ENCODE results near the gene PLEKHH1. TPM values are rescaled to one million over a fixed set of nuclear protein-coding genes. Genes with fewer than 3 reads are reported as not detected.
A peak's percentile ranks its signal among the peaks of the same experiment; 100 is the strongest.

Gene PLEKHH1
- total and polyA plus RNA-seq, 9 of the 15 experiments (the other 6 are each of a cell fraction or from before 2014, with no cell fraction given) = 0.76 to 5.9 (median 2.9) TPM

DNA sequence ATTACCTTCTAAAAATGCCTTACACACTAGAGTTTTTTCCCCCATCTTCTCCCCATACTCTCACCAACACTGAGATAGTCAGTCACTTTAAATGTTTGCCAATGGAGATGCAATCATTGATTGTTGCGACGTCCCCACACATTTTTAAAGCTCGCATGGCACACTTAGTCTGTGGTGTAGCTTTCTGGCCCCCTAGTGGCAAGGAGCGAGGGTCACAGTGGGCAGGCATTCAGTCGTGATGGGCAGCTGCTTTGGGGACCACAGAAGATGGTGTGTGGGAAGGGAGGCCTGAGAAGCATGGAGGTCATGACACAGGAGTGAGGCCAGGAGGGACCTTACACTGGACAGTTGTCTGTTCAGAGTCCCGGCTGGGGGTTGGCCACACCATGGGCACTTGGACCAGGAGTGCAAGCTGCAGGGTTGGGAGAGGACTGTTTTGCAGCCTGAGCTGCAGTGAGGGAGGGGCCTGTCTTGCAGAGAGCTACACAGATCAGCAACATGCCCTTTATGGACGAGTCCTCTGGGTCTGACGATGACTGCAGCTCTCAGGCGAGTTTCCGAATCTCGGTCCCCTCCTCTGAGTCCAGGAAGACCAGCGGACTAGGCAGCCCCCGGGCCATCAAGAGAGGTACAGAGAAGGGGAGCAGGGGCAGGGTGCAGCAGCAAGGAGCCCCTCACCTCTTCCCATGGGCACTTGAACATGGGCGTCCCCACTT is 38.3 kb downstream of the PLEKHH1 start:
- no peak overlapping the region for H3K9ac ChIP-seq (ENCODE audit: insufficient read depth in 1 of 2, low read depth in 2 of 2, low read length in 2 of 2)
- FAIRE-seq (peak; percentile 73), ATAC-seq (peak; percentile 95), DNase-seq (ENCODE audit: extremely low read depth in 1 of 4, low spot score in 3 of 4) (peak; percentile 54 to 64 (median 59))
- H4K20me1 ChIP-seq (replicated peaks; ENCODE audit: control insufficient read depth, insufficient read depth, low read length) = no peaks in the 10 kb centered on the region; the same call in 1 of the 2 replicates
- no peaks in the 10 kb centered on the region for H3K79me2 ChIP-seq (ENCODE audit: control insufficient read depth, insufficient read depth, low read length)
- H3K4me1 ChIP-seq (replicated peaks in 1 of 2; ENCODE audit: control insufficient read depth in 2 of 2, insufficient read depth in 2 of 2, low read length in 2 of 2) = peaks cover 0 to 5% of the 10 kb centered on the region in 2 experiments; a peak in 2 of 5 replicates
- in situ Hi-C loops (cut with MboI) = loop anchor here (10.0 kb wide), 1 partner anchor 147 kb away; no protein-coding TSS in a partner anchor
- no TSS peak for BruUV-seq (replicated peaks)
- intact Hi-C loops (cut with micrococcal nuclease) = loop anchor here (1.0 kb wide), 2 partner anchors 45 to 144 kb away; no protein-coding TSS in a partner anchor
- no peak overlapping the region for H3K4me3 ChIP-seq
- H3K36me3 ChIP-seq (ENCODE audit: control insufficient read depth, insufficient read depth, low read length) = no peaks in the 10 kb centered on the region
- POLR2A ChIA-PET = interaction anchor here (0.6 to 1.3 kb wide), 3 partner anchors 30 to 155 kb away, joined by 3 to 4 read pairs (median 4); no protein-coding TSS in a partner anchor
- no peak overlapping the region for H3K27ac ChIP-seq (ENCODE audit: extremely low read depth, low read depth, low read length)
- H3K27me3 ChIP-seq (ENCODE audit: control insufficient read depth in 2 of 2, insufficient read depth in 2 of 2, low read length in 2 of 2) = no peaks in the 10 kb centered on the region
- H3K4me2 ChIP-seq (ENCODE audit: insufficient read depth, low read length) = no peak overlapping the region
- CTCF ChIA-PET (ENCODE audit: low intra/inter-chr PET ratio) = interaction anchor here (0.9 to 1.3 kb wide), 3 partner anchors 45 to 405 kb away, joined by 3 to 5 read pairs (median 4); no protein-coding TSS in a partner anchor
- WGBS (ENCODE audit: insufficient coverage, low coverage, missing lambda C conversion rate) = 3% methylated on average over 7 of the region's 14 CpGs
- H3K9me3 ChIP-seq (replicated peaks; ENCODE audit: control insufficient read depth, insufficient read depth, low read depth, low read length) = no peaks in the 10 kb centered on the region
- no peaks in the 10 kb centered on the region for H3K9me1 ChIP-seq (ENCODE audit: control insufficient read depth, insufficient read depth, low read length)
- H2AFZ ChIP-seq (ENCODE audit: low read depth, low read length) = no peak overlapping the region
- TF ChIP-seq, protein P1, sequence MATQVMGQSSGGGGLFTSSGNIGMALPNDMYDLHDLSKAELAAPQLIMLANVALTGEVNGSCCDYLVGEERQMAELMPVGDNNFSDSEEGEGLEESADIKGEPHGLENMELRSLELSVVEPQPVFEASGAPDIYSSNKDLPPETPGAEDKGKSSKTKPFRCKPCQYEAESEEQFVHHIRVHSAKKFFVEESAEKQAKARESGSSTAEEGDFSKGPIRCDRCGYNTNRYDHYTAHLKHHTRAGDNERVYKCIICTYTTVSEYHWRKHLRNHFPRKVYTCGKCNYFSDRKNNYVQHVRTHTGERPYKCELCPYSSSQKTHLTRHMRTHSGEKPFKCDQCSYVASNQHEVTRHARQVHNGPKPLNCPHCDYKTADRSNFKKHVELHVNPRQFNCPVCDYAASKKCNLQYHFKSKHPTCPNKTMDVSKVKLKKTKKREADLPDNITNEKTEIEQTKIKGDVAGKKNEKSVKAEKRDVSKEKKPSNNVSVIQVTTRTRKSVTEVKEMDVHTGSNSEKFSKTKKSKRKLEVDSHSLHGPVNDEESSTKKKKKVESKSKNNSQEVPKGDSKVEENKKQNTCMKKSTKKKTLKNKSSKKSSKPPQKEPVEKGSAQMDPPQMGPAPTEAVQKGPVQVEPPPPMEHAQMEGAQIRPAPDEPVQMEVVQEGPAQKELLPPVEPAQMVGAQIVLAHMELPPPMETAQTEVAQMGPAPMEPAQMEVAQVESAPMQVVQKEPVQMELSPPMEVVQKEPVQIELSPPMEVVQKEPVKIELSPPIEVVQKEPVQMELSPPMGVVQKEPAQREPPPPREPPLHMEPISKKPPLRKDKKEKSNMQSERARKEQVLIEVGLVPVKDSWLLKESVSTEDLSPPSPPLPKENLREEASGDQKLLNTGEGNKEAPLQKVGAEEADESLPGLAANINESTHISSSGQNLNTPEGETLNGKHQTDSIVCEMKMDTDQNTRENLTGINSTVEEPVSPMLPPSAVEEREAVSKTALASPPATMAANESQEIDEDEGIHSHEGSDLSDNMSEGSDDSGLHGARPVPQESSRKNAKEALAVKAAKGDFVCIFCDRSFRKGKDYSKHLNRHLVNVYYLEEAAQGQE (IDR thresholded peaks at IDR 0.05; ENCODE audit: borderline replicate concordance) = peak; percentile 71; the same call in 1 of the 2 replicates
- TF ChIP-seq, protein P1 (CRISPR knock-in tag; IDR thresholded peaks at IDR 0.05; ENCODE audit: low read depth) = no peak
- TF ChIP-seq, protein P2, sequence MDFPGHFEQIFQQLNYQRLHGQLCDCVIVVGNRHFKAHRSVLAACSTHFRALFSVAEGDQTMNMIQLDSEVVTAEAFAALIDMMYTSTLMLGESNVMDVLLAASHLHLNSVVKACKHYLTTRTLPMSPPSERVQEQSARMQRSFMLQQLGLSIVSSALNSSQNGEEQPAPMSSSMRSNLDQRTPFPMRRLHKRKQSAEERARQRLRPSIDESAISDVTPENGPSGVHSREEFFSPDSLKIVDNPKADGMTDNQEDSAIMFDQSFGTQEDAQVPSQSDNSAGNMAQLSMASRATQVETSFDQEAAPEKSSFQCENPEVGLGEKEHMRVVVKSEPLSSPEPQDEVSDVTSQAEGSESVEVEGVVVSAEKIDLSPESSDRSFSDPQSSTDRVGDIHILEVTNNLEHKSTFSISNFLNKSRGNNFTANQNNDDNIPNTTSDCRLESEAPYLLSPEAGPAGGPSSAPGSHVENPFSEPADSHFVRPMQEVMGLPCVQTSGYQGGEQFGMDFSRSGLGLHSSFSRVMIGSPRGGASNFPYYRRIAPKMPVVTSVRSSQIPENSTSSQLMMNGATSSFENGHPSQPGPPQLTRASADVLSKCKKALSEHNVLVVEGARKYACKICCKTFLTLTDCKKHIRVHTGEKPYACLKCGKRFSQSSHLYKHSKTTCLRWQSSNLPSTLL (IDR thresholded peaks at IDR 0.05) = no peak
- TF ChIP-seq, protein P3, sequence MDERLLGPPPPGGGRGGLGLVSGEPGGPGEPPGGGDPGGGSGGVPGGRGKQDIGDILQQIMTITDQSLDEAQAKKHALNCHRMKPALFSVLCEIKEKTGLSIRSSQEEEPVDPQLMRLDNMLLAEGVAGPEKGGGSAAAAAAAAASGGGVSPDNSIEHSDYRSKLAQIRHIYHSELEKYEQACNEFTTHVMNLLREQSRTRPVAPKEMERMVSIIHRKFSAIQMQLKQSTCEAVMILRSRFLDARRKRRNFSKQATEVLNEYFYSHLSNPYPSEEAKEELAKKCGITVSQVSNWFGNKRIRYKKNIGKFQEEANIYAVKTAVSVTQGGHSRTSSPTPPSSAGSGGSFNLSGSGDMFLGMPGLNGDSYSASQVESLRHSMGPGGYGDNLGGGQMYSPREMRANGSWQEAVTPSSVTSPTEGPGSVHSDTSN (CRISPR knock-in tag; IDR thresholded peaks at IDR 0.05; ENCODE audit: low read depth) = no peak
- TF ChIP-seq, protein P3 (tag; conservative IDR thresholded peaks at IDR 0.05; ENCODE audit: low read depth) = peak; percentile 44
- TF ChIP-seq, protein P4, sequence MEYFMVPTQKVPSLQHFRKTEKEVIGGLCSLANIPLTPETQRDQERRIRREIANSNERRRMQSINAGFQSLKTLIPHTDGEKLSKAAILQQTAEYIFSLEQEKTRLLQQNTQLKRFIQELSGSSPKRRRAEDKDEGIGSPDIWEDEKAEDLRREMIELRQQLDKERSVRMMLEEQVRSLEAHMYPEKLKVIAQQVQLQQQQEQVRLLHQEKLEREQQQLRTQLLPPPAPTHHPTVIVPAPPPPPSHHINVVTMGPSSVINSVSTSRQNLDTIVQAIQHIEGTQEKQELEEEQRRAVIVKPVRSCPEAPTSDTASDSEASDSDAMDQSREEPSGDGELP (CRISPR knock-in tag; IDR thresholded peaks at IDR 0.05; ENCODE audit: borderline replicate concordance) = 0 out of 2 replicates have a peak, but pooled peaks have one; percentile 13

Measured in K562 (cell line).